ENCODE data around the gene PPP6R2.

DNA sequence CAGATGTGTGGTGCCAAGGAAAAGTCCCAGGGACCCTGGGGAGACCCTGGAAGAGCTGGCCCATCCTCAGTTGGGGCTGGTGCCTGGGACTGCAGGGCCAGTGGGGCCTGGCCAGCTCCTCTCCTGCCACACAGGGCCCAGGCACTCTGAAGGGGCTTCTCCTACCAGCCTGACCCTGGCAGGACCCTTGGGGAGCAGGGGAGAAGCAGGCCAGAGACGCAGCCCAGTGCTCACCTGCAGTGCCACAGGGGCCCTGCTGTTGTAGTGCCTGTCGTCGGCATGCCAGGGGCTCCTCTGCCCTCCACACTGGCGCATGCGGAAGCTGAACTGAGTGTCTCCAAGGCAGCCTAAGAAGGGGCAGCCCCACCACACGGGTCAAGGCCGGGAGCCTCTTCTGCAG is 25.5 kb upstream of the PPP6R2 start:
- TF ChIP-seq, protein P1, sequence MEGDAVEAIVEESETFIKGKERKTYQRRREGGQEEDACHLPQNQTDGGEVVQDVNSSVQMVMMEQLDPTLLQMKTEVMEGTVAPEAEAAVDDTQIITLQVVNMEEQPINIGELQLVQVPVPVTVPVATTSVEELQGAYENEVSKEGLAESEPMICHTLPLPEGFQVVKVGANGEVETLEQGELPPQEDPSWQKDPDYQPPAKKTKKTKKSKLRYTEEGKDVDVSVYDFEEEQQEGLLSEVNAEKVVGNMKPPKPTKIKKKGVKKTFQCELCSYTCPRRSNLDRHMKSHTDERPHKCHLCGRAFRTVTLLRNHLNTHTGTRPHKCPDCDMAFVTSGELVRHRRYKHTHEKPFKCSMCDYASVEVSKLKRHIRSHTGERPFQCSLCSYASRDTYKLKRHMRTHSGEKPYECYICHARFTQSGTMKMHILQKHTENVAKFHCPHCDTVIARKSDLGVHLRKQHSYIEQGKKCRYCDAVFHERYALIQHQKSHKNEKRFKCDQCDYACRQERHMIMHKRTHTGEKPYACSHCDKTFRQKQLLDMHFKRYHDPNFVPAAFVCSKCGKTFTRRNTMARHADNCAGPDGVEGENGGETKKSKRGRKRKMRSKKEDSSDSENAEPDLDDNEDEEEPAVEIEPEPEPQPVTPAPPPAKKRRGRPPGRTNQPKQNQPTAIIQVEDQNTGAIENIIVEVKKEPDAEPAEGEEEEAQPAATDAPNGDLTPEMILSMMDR (IDR thresholded peaks at IDR 0.05) = no peak
- no peak for TF ChIP-seq POLR2A (IDR thresholded peaks at IDR 0.05; ENCODE audit: low read length)
- TF ChIP-seq, protein P2, sequence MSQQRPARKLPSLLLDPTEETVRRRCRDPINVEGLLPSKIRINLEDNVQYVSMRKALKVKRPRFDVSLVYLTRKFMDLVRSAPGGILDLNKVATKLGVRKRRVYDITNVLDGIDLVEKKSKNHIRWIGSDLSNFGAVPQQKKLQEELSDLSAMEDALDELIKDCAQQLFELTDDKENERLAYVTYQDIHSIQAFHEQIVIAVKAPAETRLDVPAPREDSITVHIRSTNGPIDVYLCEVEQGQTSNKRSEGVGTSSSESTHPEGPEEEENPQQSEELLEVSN (IDR thresholded peaks at IDR 0.05; ENCODE audit: borderline replicate concordance, low read depth) = no peak

All from A549 (cell line).